Tibial artery (tissue), 4 donors: ENCODE results near the gene CBLL2.

Experiments
- DNase-seq, 2 donors: peaks; one replicate each; pipeline ENCODE4 v3.0.0-alpha.2; 2019
- H3K27ac ChIP-seq, 2 donors: fragments of 200-600 bp; sonication (generic) in 1 of 2; 1 replicate in 1 of 2; 2 replicates in 1 of 2; pipeline ENCODE4 v1.5.1; 2018 to 2019; ENCODE audit warnings: mild to moderate bottlenecking in 1 of 2
- H3K27me3 ChIP-seq, 2 donors: fragments of 200-600 bp; sonication (generic) in 1 of 2; one replicate each; pipeline versions ENCODE4 v1.5.1 to v1.6.0; 2016 to 2019
- H3K36me3 ChIP-seq, 3 donors: fragments of 200-600 bp; sonication (generic) in 2 of 3; one replicate each; pipeline ENCODE4 v1.5.1; 2016 to 2019; ENCODE audit warnings: mild to moderate bottlenecking in 2 of 3
- H3K4me1 ChIP-seq, 4 donors: fragments of 200-600 bp; sonication (generic) in 2 of 4; 1 replicate in 3 of 4; 2 replicates in 1 of 4; pipeline ENCODE4 v1.5.1; 2016 to 2019
- H3K4me3 ChIP-seq, 2 donors: fragments of 200-600 bp; sonication (generic) in 1 of 2; 1 replicate in 1 of 2; 2 replicates in 1 of 2; pipeline ENCODE4 v1.5.1; 2018 to 2019; ENCODE audit warnings: mild to moderate bottlenecking in 2 of 2
- H3K9me3 ChIP-seq, 3 donors: fragments of 200-600 bp; sonication (generic) in 1 of 3; one replicate each; pipeline ENCODE4 v1.5.1; 2016 to 2019
- intact Hi-C: fragments of 100-400 bp; cut with DNase I; formaldehyde crosslinking; loops from one replicate; pipeline ENCODE4 v1.15.0; 2023; ENCODE audit warnings: low total_unique reads
- TF ChIP-seq, protein P1 (sequence below), 2 experiments: fragments of 200-600 bp in 1 of 2; fragments of 450-650 bp in 1 of 2; IDR thresholded peaks; one replicate each; pipeline ENCODE4 v1.5.1; 2017 to 2019; ENCODE audit warnings: antibody characterized with exemption in 2 of 2, mild to moderate bottlenecking in 1 of 2, moderate library complexity in 1 of 2

The CBLL2 gene

DNA sequence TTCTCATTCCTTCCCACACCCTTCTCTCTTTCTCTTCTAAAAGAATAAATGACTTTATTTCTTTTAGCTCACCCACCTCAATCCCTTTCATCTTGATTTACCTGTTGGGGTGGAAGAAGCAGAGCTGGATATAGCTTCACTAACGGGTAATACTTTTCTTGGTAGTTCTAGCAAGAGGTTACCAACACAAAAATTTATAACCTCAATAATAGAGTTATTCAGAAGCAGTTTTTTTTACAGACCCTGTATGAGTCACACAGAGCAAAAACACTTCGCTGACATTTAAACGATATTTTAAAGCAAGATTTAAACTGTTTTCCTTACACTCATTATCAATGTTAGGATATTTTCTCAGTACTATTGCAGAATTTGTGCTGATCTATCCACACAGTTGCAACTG, 42.4 kb downstream of the CBLL2 start:
- no peaks in the 10 kb centered on the region for H3K36me3 ChIP-seq
- no peak overlapping the region for H3K27ac ChIP-seq
- no peaks in the 10 kb centered on the region for H3K4me1 ChIP-seq
- intact Hi-C loops: no loop called here
- DNase-seq: no peak
- H3K4me3 ChIP-seq: no peak overlapping the region
- TF ChIP-seq, protein P1, sequence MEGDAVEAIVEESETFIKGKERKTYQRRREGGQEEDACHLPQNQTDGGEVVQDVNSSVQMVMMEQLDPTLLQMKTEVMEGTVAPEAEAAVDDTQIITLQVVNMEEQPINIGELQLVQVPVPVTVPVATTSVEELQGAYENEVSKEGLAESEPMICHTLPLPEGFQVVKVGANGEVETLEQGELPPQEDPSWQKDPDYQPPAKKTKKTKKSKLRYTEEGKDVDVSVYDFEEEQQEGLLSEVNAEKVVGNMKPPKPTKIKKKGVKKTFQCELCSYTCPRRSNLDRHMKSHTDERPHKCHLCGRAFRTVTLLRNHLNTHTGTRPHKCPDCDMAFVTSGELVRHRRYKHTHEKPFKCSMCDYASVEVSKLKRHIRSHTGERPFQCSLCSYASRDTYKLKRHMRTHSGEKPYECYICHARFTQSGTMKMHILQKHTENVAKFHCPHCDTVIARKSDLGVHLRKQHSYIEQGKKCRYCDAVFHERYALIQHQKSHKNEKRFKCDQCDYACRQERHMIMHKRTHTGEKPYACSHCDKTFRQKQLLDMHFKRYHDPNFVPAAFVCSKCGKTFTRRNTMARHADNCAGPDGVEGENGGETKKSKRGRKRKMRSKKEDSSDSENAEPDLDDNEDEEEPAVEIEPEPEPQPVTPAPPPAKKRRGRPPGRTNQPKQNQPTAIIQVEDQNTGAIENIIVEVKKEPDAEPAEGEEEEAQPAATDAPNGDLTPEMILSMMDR (IDR thresholded peaks at IDR 0.05): no peak
- no peaks in the 10 kb centered on the region for H3K9me3 ChIP-seq
- H3K27me3 ChIP-seq: no peaks in the 10 kb centered on the region

DNA sequence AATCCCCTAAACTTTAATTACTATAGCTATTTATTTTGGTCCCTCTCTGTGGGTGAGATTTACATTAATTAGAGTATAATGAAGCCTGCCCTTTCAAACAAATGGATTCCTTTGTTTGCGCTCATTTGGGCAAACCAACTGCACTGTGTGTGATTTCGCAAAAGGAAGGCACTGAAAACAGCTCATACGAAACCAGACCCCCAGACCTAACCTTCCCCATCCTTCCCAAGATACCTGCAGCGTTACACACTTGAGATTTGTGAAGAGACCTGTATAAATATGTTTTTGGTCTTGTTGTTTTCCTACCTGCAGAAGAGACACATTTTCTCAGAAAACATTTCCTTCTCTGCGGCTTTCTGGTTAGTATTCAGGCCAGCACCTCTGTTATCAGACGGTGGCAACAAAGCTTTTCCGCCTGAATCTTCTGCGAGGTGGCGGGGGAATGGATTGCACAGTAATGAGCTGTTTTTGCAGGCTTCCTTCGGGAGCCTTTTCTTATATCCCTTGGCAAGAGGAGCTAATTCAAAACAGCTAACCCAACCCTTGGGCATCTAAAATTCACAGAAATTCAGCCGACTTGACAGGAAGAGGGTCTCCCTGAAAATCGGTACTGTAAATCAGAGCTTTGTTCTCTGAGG, 47.6 kb downstream of the CBLL2 start:
- TF ChIP-seq, protein P1 (IDR thresholded peaks at IDR 0.05): no peak
- Histone ChIP-seq H3K9me3 (no peaks in the 10 kb centered on the region), H3K36me3 (no peaks in the 10 kb centered on the region), H3K27ac (no peak overlapping the region), H3K27me3 (no peaks in the 10 kb centered on the region), H3K4me1 (peaks cover 0 to 5% (median 0%) of the 10 kb centered on the region in 4 donors), H3K4me3 (no peak overlapping the region)
- intact Hi-C loops: no loop called here
- no peak for DNase-seq

DNA sequence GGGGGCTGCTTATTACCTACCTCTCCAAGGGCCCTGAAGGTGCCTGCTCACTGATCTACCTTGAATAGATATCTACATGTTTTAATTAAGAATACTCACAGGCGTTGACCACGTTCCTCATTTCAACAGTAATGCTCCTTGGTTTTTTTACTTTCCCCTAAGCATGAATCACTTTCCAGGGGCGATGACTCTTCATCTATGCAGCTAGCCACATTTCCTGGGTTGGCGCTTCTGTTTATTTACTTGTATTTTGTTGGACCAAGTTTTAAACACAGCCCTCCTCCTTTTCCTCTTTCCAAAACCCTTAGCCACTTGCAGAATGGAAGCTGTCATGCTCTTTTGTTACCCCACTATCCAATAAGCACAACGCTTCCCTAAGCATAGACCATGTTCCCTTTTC, 50.8 kb downstream of the CBLL2 start:
- DNase-seq: no peak
- H3K9me3 ChIP-seq: no peaks in the 10 kb centered on the region
- no peaks in the 10 kb centered on the region for H3K36me3 ChIP-seq
- H3K27ac ChIP-seq: no peak overlapping the region
- H3K4me3 ChIP-seq: no peak overlapping the region
- peaks cover 0 to 5% (median 2%) of the 10 kb centered on the region in 4 donors for H3K4me1 ChIP-seq
- intact Hi-C loops: no loop called here
- H3K27me3 ChIP-seq: no peaks in the 10 kb centered on the region
- TF ChIP-seq, protein P1 (IDR thresholded peaks at IDR 0.05): no peak
